Measurements from ENCODE around the gene PRELID2.
"Not testable (repeated sequence)": the region's sequence is repeated elsewhere in the genome, so short reads cannot be mapped to it uniquely, and the experiment has no call there.

The PRELID2 gene

GRCh38 chr5:145838276-145838675 is 3.1 kb upstream of the PRELID2 start:
- DNase-seq, result no peak

DNA sequence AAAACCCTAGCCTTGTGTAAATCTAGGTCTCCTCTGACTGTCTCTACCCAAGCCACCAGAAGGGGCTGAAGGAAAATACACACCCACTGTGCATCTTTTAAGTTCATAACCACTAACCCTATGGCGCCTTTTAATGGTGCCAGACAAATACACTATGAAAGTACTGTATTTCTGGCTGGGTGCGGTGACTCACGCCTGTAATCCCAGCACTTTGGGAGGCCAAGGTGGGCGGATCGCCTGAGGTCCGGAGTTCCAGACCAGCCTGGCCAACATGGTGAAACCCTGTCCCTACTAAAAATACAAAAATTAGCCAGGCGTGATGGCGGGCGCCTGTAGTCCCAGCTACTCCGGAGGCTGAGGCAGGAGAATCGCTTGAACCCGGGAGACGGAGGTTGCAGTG is 1.1 kb upstream of the PRELID2 start:
- DNase-seq, result not testable (repeated sequence)

DNA sequence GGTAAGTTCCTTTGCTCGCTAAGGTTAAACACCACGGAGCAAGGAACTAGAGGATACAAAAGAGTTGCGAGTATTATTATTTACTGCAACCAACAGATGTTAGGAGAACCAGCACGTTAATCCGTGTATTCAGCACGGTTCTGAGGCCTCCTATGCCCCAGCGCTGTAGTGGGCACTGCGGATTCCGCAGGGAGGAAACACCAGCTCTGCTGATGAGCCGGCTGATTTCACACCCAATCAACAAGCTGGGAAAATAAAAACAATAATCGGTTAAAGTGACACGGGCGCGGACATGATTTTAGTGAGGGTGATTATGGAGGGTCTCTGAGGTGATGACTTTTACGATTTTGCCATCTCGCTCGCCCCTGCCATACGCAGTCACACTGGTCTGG is 702 bp upstream of the PRELID2 start:
- DNase-seq, result no peak

- DNase-seq, result no peak
Measured at GRCh38 chr5:145834554-145834916, 607 bp downstream of the PRELID2 start.

DNA sequence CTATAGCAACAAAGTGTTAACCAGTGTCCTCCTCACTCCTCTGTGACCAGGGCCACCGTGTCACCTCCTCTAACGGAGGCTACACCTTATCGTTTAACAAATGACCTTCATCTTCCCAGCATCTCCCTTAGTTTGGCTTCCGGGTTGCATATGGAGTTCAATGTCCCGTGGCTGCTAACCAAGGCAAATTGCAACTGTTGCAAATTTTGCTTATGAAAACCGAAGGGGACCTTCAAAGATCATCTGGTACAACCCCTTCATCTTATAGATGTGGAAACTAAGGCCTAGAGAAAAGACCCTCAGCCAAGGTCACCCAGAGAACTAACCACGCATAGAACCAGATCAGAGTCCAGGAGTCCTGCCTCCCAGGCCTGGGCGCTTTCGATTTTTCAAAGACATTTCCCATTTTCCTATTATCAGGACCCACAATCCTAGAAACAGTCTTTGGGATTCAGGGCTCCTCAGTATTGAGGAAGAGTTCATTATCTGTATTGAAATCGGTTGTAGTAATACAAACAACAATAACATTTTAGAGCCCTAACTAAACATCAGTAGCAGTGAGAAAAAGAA is 1.4 kb downstream of the PRELID2 start:
- no peak for DNase-seq

DNA sequence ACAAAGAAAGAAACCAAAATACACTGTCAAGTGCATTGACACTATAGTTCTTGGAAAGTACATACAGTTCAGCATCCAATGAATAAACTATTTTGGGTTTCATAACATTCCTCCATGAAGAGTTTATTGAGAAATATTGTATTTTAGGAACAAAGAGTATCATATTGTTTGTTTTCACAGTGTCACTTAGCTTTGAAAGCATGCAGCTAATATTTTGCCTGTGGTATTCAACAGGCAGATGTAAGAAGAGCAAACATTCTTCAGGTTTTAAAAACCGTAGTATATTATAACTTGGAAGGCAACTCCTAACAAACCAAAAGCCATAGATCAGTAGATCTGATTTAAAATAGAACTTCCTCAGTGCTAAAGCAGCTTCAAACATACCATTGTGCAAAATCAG is 4.5 kb downstream of the PRELID2 start:
- DNase-seq, result no peak

GRCh38 chr5:145829708-145830361 is 5.3 kb downstream of the PRELID2 start:
- no peak for DNase-seq

- DNase-seq, result no peak
Measured at GRCh38 chr5:145826895-145827674, 8.1 kb downstream of the PRELID2 start.

DNA sequence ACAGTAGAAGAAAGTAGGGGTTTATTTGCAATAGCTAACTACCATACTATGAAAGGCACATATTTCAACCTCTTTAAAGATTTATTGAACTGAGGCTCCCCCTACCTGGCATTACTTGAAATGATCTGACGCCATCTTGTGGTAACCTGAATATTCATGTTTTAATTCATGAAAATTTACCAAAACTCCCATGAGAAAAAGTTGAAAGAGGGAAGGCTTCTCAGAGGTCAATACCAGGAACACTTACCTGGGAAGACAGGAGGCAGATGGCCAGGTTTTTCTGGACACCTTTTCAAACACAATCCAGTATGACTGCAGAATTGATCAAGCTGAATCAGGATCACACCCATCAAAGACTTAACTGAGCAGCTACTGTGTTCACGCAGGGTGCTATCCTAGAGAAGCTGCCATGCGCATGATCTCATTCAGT is 9.4 kb downstream of the PRELID2 start:
- no peak for DNase-seq

DNA sequence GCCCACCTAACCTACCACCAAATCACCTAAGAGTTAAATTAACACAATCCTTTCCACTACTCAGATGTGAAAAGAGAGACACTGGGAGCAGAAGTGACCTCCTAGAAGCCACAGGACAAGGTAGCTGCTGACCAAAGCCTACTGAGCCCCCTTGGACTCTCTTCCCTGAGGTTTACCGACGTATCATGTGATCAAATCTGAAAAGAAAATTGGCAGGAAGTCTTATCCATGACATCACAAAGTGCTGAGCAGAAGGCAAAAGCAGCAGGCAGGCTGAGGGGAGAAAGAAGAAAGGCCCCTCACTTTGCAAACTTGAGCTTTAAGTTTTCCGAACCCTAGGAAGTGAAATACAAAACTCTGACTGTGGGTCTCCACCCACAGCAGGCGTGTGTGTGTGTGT is 11.1 kb downstream of the PRELID2 start:
- DNase-seq, result no peak

DNA sequence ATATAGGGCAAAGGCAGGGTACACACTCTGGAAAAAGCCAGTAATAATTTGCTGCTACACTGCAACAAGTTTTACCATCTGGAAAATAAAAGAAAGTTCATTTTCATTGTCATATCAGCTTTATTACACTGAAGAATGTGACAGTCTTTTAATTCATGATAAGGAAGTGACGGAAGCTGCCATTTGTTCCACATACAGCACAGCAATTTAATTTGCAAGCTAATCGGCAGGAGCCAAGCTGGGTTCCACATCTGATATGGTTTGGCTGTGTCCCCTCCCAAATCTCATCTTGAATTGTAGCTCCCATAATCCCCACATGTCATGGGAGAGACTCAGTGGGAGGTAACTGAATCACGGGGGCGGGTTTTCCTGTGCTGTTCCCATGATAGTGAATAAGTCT is 16.5 kb downstream of the PRELID2 start:
- DNase-seq, result no peak

- DNase-seq, result no peak
Measured at GRCh38 chr5:145812877-145813276, 22.3 kb downstream of the PRELID2 start.

- DNase-seq, result no peak
Measured at GRCh38 chr5:145811834-145812625, 23.1 kb downstream of the PRELID2 start.

- DNase-seq, result no peak
Measured at GRCh38 chr5:145806923-145807322, 28.2 kb downstream of the PRELID2 start.

GRCh38 chr5:145805819-145806218 is 29.3 kb downstream of the PRELID2 start:
- DNase-seq, result no peak

GRCh38 chr5:145804701-145805100 is 30.4 kb downstream of the PRELID2 start:
- no peak for DNase-seq

DNA sequence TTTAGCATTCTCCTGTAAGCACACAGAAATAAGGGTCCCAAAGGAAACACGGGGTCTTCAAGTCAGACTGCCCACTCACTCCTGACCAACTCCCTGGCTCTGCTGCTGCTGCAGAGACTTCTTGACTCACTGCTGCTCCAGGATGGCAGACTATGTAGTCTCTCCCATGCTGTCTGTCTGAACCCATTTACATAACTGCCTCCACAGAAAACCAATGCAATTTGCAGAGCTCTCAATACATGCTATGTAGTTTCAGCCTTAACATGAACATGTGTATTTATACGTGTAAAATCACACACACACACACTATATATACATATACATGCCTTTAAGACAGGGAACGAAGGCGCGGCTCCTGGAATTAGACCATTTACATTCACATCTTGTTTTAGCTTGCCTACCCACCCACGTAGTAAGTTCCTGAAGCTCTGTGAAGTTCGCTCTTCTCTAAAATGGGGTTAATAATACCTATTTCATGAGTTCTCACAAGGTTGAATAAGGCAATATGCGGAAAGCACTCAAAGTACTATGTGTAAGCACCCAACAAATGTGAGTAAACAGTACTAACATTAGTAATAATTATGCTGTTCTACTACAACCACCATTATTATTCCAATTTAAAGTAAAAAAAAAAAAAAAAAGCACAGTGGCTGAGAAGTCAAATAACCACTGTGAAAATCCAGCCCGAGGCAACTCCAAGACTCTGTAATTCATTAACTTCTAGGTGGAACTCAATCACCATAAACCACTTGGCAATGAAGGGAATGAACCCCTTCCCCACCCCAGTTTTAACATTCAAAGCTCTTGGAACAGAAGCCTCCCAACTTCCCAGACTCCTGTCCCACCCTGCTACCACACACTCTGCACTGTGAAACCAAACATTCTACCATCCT is 31.8 kb downstream of the PRELID2 start:
- DNase-seq, result no peak

GRCh38 chr5:145801195-145801594 is 33.9 kb downstream of the PRELID2 start:
- no peak for DNase-seq

- no peak for DNase-seq
Measured at GRCh38 chr5:145800181-145800580, 35.0 kb downstream of the PRELID2 start.

- not testable (repeated sequence) for DNase-seq
Measured at GRCh38 chr5:145798503-145798902, 36.6 kb downstream of the PRELID2 start.

- DNase-seq, result no peak
Measured at GRCh38 chr5:145797336-145797735, 37.8 kb downstream of the PRELID2 start.

- no peak for DNase-seq
Measured at GRCh38 chr5:145796318-145796717, 38.8 kb downstream of the PRELID2 start.

All from DMS79 (cell line).